ENCODE data around the gene CHAC1.

The CHAC1 gene

GRCh38 chr15:40952901-40953712 is at the start of gene CHAC1:
TSS of gene CHAC1 (plus strand) at chr15:40953471. CDS start at chr15:40953584, 113 bp downstream.
- intact Hi-C loops (cut with DNase I) = no loop called here
- DNase-seq = peak; percentile 79 to 100 (median 94)

- intact Hi-C loops (cut with DNase I) = loop anchor here (1.0 to 5.0 kb wide), 3 partner anchors 118 to 281 kb away; partner anchors contain the start of gene INO80
- peak in 1 of 10 donors; percentile 32 for DNase-seq
Measured at GRCh38 chr15:40904552-40905201, 48.6 kb upstream of the CHAC1 start.

GRCh38 chr15:40906091-40906990 is 46.9 kb upstream of the CHAC1 start:
- intact Hi-C loops (cut with DNase I) = no loop called here
- DNase-seq = peak in 7 of 10 donors; percentile 46 to 91 (median 56)

- intact Hi-C loops (cut with DNase I) = no loop called here
- peak in 3 of 10 donors; percentile 39 to 82 (median 52) for DNase-seq
Measured at GRCh38 chr15:40906991-40907802, 46.1 kb upstream of the CHAC1 start.

GRCh38 chr15:40908095-40908494 is 45.2 kb upstream of the CHAC1 start:
- no peak for DNase-seq
- intact Hi-C loops (cut with DNase I) = no loop called here

- DNase-seq = no peak
- intact Hi-C loops (cut with DNase I) = no loop called here
Measured at GRCh38 chr15:40909662-40910630, 43.3 kb upstream of the CHAC1 start.

- intact Hi-C loops (cut with DNase I) = no loop called here
- no peak for DNase-seq
Measured at GRCh38 chr15:40911141-40911540, 42.1 kb upstream of the CHAC1 start.

GRCh38 chr15:40911693-40912092 is 41.6 kb upstream of the CHAC1 start:
- intact Hi-C loops (cut with DNase I) = no loop called here
- DNase-seq = no peak

- intact Hi-C loops (cut with DNase I) = no loop called here
- DNase-seq = no peak
Measured at GRCh38 chr15:40912478-40912877, 40.8 kb upstream of the CHAC1 start.

- intact Hi-C loops (cut with DNase I) = no loop called here
- no peak for DNase-seq
Measured at GRCh38 chr15:40914013-40914412, 39.3 kb upstream of the CHAC1 start.

GRCh38 chr15:40914486-40914885 is 38.8 kb upstream of the CHAC1 start:
- intact Hi-C loops (cut with DNase I) = no loop called here
- no peak for DNase-seq

- intact Hi-C loops (cut with DNase I) = no loop called here
- DNase-seq = no peak
Measured at GRCh38 chr15:40915116-40915661, 38.1 kb upstream of the CHAC1 start.

- DNase-seq = no peak
- intact Hi-C loops (cut with DNase I) = no loop called here
Measured at GRCh38 chr15:40915679-40916078, 37.6 kb upstream of the CHAC1 start.

GRCh38 chr15:40917585-40917984 is 35.7 kb upstream of the CHAC1 start:
- peak in 1 of 10 donors; percentile 72 for DNase-seq
- intact Hi-C loops (cut with DNase I) = no loop called here

- intact Hi-C loops (cut with DNase I) = no loop called here
- no peak for DNase-seq
Measured at GRCh38 chr15:40918146-40918798, 35.0 kb upstream of the CHAC1 start.

GRCh38 chr15:40918799-40919392 is 34.4 kb upstream of the CHAC1 start:
- DNase-seq = no peak
- intact Hi-C loops (cut with DNase I) = no loop called here

- no peak for DNase-seq
- intact Hi-C loops (cut with DNase I) = no loop called here
Measured at GRCh38 chr15:40921949-40922607, 31.2 kb upstream of the CHAC1 start.
